ENCODE measurements around the gene LRRK1. TPM values are rescaled to one million over a fixed set of nuclear protein-coding genes. Genes with fewer than 3 reads are reported as not detected.

LRRK1 gene
- total RNA-seq, 1 donor from 2014 or later = 4.2 TPM

- DNase-seq (ENCODE audit: low read depth) (no peak), FAIRE-seq (no peak)
- TF ChIP-seq CTCF (IDR thresholded peaks at IDR 0.05; ENCODE audit: insufficient read depth, low read length, severe bottlenecking) = no peak
- Histone ChIP-seq H3K27me3 (ENCODE audit: control insufficient read depth, insufficient read depth, low read length) (no peaks in the 10 kb centered on the region), H3K36me3 (ENCODE audit: control insufficient read depth, insufficient read depth, low read length) (peaks cover 1% of the 10 kb centered on the region), H3K4me3 (ENCODE audit: low read depth, low read length) (no peak overlapping the region)
Measured at GRCh38 chr15:100878130-100878529, 41.0 kb upstream of the LRRK1 start.

- TF ChIP-seq CTCF (IDR thresholded peaks at IDR 0.05; ENCODE audit: insufficient read depth, low read length, severe bottlenecking) = no peak
- FAIRE-seq = no peak
Measured at GRCh38 chr15:100878648-100879047, 40.5 kb upstream of the LRRK1 start.

GRCh38 chr15:100879061-100879463, 40.1 kb upstream of the LRRK1 start:
- no peak for DNase-seq (ENCODE audit: low read depth)
- Histone ChIP-seq H3K36me3 (ENCODE audit: control insufficient read depth, insufficient read depth, low read length) (peaks cover 1% of the 10 kb centered on the region), H3K4me3 (ENCODE audit: low read depth, low read length) (peak overlapping the region; percentile 73), H3K27me3 (ENCODE audit: control insufficient read depth, insufficient read depth, low read length) (no peaks in the 10 kb centered on the region)
- FAIRE-seq = no peak
- no peak for TF ChIP-seq CTCF (IDR thresholded peaks at IDR 0.05; ENCODE audit: insufficient read depth, low read length, severe bottlenecking)

More at GRCh38 chr15:100878648-100879047, 40.5 kb upstream of the LRRK1 start:
- no peaks in the 10 kb centered on the region for H3K27me3 ChIP-seq (ENCODE audit: control insufficient read depth, insufficient read depth, low read length)
- peaks cover 1% of the 10 kb centered on the region for H3K36me3 ChIP-seq (ENCODE audit: control insufficient read depth, insufficient read depth, low read length)
- peak overlapping the region; percentile 73 for H3K4me3 ChIP-seq (ENCODE audit: low read depth, low read length)
- no peak for DNase-seq (ENCODE audit: low read depth)

- no peak for TF ChIP-seq CTCF (IDR thresholded peaks at IDR 0.05; ENCODE audit: insufficient read depth, low read length, severe bottlenecking)
- no peak for FAIRE-seq
- Histone ChIP-seq H3K4me3 (ENCODE audit: low read depth, low read length) (peak within 1 kb of the TSS; percentile 73), H3K36me3 (ENCODE audit: control insufficient read depth, insufficient read depth, low read length) (peaks cover 1% of the 10 kb centered on the region), H3K27me3 (ENCODE audit: control insufficient read depth, insufficient read depth, low read length) (no peaks in the 10 kb centered on the region)
- DNase-seq (ENCODE audit: low read depth) = peak; percentile 50
Measured at GRCh38 chr15:100879464-100880138, 39.6 kb upstream of the LRRK1 start, which contains the start of gene ALDH1A3. Gene ALDH1A3, plus strand, starts transcription at chr15:100879831. Its CDS starts 77 bp downstream, at chr15:100879908.

GRCh38 chr15:100880139-100880896, 38.8 kb upstream of the LRRK1 start:
- Histone ChIP-seq H3K36me3 (ENCODE audit: control insufficient read depth, insufficient read depth, low read length) (peaks cover 1% of the 10 kb centered on the region), H3K27me3 (ENCODE audit: control insufficient read depth, insufficient read depth, low read length) (no peaks in the 10 kb centered on the region), H3K4me3 (ENCODE audit: low read depth, low read length) (peak overlapping the region; percentile 73)
- DNase-seq (ENCODE audit: low read depth) (no peak), FAIRE-seq (no peak)
- TF ChIP-seq CTCF (IDR thresholded peaks at IDR 0.05; ENCODE audit: insufficient read depth, low read length, severe bottlenecking) = no peak

Measured in bronchial epithelial cell (primary cell).